ENCODE measurements around the gene HTD2.

HTD2 gene

GRCh38 chr3:58359621-58360020, 53.3 kb downstream of the HTD2 start:
- DNase-seq, result no peak

DNA sequence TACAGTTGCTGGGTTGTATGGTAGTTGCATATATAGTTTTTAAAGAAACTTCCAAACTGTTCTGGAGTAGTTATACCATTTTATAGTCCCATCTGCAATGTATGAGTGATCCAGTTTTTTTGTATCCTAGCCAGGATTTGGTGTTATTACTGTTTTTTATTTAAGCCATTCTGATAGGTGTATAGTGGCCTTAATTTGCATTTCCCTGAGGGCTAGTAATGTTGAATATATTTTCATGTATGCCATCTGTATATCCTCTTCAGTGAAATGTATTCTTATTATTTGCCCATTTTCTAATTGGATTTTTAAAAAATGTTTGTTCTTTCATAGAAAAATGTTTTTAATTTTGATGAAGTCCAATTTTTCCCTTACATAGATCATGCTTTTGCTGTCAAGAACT, 55.5 kb downstream of the HTD2 start:
- no peak for DNase-seq

- DNase-seq, result no peak
These were observed 60.4 kb downstream of the HTD2 start for GRCh38 chr3:58366699-58367098.

- no peak for DNase-seq
These were observed 62.7 kb downstream of the HTD2 start for GRCh38 chr3:58369038-58369437.
